Nephron progenitor cell (in vitro differentiated cells): ENCODE data around the gene INSIG1.

Source experiments
- DNase-seq: peaks from one replicate; pipeline ENCODE4 v3.0.0; 2021
- H3K27ac Mint-ChIP-seq: 2 replicates; pipeline ENCODE4 v1.8.0; 2021; ENCODE audit warnings: mild to moderate bottlenecking, moderate library complexity, mixed read lengths
- H3K27me3 Mint-ChIP-seq: 2 replicates; pipeline ENCODE4 v1.8.0; 2021; ENCODE audit warnings: mild to moderate bottlenecking, low read depth, mixed read lengths; ENCODE audit not compliant: poor library complexity
- H3K36me3 Mint-ChIP-seq: 2 replicates; pipeline ENCODE4 v1.8.0; 2021; ENCODE audit warnings: low read depth, mixed read lengths
- H3K4me1 Mint-ChIP-seq: 2 replicates; pipeline ENCODE4 v1.8.0; 2021; ENCODE audit warnings: mixed read lengths
- H3K4me3 Mint-ChIP-seq: 2 replicates; pipeline ENCODE4 v1.8.0; 2021; ENCODE audit warnings: mild to moderate bottlenecking, moderate library complexity, mixed read lengths
- H3K9me3 Mint-ChIP-seq: 2 replicates; pipeline ENCODE4 v1.8.0; 2021; ENCODE audit warnings: mild to moderate bottlenecking, moderate library complexity, mixed read lengths
- TF ChIP-seq, protein P1 (sequence below): fragments of 200-600 bp; sonication (generic); IDR thresholded peaks from 2 replicates; pipeline ENCODE4 v1.5.0; 2021; ENCODE audit warnings: antibody characterized with exemption

Gene INSIG1

DNA sequence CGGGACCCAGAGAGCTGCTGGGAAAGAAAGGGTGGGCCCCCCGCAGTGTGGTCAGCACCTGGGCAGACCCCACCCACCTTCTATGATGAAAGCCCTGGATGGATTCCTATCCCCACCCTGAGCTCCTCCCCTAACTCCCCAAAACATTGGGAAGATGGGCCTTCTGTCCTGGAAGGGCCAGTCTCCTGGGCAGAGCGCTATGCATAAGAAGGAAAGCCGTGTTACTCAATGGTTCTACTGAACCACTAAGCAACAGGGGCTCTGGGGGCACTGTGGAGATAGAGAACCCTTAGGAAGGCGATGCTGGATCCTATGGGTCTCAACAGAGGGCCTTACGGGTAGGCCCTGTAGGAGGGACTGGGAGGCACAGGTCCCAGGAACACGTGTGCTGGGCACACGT is 30.7 kb upstream of the INSIG1 start:
- Mint-ChIP-seq H3K36me3 (peaks cover 5% of the 10 kb centered on the region), H3K4me1 (no peaks in the 10 kb centered on the region), H3K27ac (no peak overlapping the region), H3K9me3 (peaks cover 16% of the 10 kb centered on the region), H3K27me3 (peaks cover 5% of the 10 kb centered on the region), H3K4me3 (no peak overlapping the region)
- DNase-seq, result no peak
- TF ChIP-seq, protein P1, sequence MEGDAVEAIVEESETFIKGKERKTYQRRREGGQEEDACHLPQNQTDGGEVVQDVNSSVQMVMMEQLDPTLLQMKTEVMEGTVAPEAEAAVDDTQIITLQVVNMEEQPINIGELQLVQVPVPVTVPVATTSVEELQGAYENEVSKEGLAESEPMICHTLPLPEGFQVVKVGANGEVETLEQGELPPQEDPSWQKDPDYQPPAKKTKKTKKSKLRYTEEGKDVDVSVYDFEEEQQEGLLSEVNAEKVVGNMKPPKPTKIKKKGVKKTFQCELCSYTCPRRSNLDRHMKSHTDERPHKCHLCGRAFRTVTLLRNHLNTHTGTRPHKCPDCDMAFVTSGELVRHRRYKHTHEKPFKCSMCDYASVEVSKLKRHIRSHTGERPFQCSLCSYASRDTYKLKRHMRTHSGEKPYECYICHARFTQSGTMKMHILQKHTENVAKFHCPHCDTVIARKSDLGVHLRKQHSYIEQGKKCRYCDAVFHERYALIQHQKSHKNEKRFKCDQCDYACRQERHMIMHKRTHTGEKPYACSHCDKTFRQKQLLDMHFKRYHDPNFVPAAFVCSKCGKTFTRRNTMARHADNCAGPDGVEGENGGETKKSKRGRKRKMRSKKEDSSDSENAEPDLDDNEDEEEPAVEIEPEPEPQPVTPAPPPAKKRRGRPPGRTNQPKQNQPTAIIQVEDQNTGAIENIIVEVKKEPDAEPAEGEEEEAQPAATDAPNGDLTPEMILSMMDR, result no peak

DNA sequence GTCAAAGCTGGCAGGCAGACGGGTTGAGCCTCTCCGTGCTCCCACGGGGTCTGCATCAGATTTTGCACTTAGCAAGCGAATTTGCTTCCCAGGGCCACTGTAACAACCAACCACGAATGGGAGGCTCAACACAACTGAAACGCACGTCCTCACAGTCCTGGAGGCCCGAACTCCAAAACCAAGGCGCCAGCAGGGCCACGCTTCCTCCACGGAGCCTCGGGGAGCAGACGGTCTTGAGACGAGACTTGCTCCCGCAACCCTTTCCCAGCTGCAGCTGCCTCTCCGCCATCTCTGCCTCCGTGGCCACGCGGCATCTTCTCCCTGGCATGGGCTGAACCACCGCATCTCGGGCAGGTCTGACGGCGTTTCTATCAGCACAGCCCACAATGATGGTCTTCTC is 30.2 kb upstream of the INSIG1 start:
- H3K9me3 Mint-ChIP-seq, result peaks cover 16% of the 10 kb centered on the region

DNA sequence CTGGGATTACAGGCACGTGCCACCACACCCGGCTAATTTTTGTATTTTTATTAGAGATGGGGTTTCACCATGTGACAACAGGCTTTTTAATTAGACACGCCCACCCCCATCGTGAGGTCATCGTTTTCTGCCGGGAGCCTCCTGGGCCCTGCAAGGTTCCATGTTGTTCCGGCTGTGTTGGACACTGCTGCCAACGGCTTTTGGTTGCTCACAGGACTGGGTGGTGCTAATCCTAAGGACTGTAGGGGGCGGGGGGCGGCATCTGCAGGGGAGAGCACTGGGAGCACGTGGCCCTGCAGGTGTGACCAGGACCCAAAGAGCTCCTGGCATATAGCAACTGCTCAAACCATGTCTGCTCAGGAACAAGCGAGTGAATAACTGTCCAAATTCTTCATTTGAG is 29.5 kb upstream of the INSIG1 start:
- H3K9me3 Mint-ChIP-seq, result peaks cover 16% of the 10 kb centered on the region
- no peak for DNase-seq
- TF ChIP-seq, protein P1, result no peak

More for the DNA sequence above, 30.2 kb upstream of the INSIG1 start:
- TF ChIP-seq, protein P1, result no peak
- peaks cover 5% of the 10 kb centered on the region for H3K36me3 Mint-ChIP-seq
- no peak overlapping the region for H3K27ac Mint-ChIP-seq
- H3K4me1 Mint-ChIP-seq, result no peaks in the 10 kb centered on the region
- no peak for DNase-seq
- H3K4me3 Mint-ChIP-seq, result no peak overlapping the region
- peaks cover 5% of the 10 kb centered on the region for H3K27me3 Mint-ChIP-seq

DNA sequence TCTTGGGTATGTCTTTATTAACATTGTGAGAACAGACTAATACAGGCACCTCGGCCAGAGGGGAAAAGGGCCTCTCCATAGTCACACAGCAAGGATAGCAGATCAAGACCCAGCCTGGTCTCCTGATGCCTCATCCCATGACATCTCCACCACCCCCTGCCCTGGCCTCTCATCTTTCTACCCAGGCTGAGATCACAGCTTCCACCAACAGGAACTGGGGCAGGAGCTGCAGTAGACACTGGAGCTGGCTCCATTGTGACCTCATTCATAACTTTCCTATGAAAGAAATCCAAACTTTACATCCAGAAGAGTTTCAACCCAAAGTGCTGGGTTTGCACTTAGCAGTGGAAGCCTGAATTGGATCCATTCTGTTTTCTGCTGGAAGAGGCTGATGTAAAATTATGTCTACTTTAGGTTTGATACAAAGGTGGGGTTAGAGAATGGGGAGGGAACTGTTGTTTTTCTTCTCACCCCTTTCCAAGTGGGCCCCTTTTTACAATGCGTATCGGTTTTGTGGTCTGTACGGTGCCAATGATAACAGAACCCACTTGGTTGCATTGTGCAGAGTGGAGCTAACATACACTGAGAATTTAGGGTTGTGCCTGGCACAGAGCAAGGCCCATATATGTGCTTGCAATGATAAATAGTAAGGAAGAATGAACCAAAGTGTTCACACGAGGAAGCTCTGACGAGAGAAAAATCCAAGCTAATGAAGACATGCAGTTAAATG is 28.6 kb upstream of the INSIG1 start:
- Mint-ChIP-seq H3K4me1 (peaks cover 8% of the 10 kb centered on the region), H3K27me3 (peaks cover 2% of the 10 kb centered on the region), H3K36me3 (peaks cover 5% of the 10 kb centered on the region), H3K4me3 (no peak overlapping the region), H3K27ac (no peak overlapping the region), H3K9me3 (peaks cover 21% of the 10 kb centered on the region)
- TF ChIP-seq, protein P1, result no peak
- DNase-seq, result no peak

More for the DNA sequence above, 29.5 kb upstream of the INSIG1 start:
- peaks cover 4% of the 10 kb centered on the region for H3K27me3 Mint-ChIP-seq
- no peak overlapping the region for H3K27ac Mint-ChIP-seq
- peaks cover 2% of the 10 kb centered on the region for H3K4me1 Mint-ChIP-seq
- H3K36me3 Mint-ChIP-seq, result peaks cover 5% of the 10 kb centered on the region
- no peak overlapping the region for H3K4me3 Mint-ChIP-seq

DNA sequence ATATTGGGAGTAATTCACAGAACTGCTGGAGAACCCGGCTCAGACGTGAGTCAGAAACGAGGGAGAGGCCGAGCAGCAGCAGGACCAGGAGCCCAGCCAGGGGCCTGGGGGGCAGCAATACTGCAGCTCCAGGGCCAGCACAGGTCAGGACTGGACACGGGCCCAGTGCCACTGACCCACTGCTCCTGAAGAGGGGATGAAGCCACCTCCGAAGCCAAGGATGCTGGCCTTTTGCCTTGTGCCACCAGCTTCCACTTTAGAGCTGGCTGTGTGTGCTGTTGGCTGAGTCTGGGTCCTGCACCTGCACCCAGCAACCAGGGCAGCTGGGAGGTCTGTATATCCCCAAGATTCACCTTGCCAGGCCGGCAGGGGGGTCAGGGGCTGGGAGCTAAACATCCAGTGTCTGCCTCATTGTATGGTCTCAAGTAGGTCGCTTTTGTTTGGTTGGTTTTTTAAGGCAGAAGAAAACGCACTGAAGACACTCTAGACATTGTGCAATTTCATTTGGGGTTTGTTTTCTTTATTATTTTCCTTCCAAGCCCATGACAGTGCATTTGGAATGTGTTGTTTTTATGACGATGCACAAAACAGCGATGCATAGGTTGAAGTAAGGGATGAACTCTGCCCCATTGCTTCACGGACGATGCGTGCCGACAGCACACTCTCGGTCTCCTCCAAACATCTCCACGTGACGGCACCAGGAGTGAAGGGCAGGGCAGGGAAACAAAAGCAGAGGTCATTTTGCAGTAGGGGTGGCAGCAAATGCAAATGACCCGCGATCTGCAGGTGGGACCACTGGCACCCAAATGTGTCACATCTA is 27.7 kb upstream of the INSIG1 start:
- Mint-ChIP-seq H3K4me1 (peaks cover 12% of the 10 kb centered on the region), H3K4me3 (no peak overlapping the region)

More for the DNA sequence above, 27.7 kb upstream of the INSIG1 start:
- peaks cover 5% of the 10 kb centered on the region for H3K36me3 Mint-ChIP-seq
- TF ChIP-seq, protein P1, result no peak
- no peak overlapping the region for H3K27ac Mint-ChIP-seq
- H3K9me3 Mint-ChIP-seq, result peaks cover 21% of the 10 kb centered on the region
- DNase-seq, result no peak
- peaks cover 2% of the 10 kb centered on the region for H3K27me3 Mint-ChIP-seq
